ENCODE results near the gene RNF166.

The RNF166 gene

GRCh38 chr16:88647178-88648070, 58.8 kb downstream of the RNF166 start:
- Histone ChIP-seq H2AFZ (ENCODE audit: low read depth, low read length) (no peak overlapping the region), H3K4me3 (ENCODE audit: low read length) (no peak overlapping the region), H3K9me3 (ENCODE audit: low read length) (no peaks in the 10 kb centered on the region), H3K36me3 (ENCODE audit: insufficient read depth, low read length) (peaks cover 11% of the 10 kb centered on the region), H3K4me1 (ENCODE audit: insufficient read depth, low read length) (peaks cover 20% of the 10 kb centered on the region), H3K27me3 (ENCODE audit: insufficient read depth, low read length) (no peaks in the 10 kb centered on the region)
